ENCODE results near the gene USP12.

The USP12 gene

DNA sequence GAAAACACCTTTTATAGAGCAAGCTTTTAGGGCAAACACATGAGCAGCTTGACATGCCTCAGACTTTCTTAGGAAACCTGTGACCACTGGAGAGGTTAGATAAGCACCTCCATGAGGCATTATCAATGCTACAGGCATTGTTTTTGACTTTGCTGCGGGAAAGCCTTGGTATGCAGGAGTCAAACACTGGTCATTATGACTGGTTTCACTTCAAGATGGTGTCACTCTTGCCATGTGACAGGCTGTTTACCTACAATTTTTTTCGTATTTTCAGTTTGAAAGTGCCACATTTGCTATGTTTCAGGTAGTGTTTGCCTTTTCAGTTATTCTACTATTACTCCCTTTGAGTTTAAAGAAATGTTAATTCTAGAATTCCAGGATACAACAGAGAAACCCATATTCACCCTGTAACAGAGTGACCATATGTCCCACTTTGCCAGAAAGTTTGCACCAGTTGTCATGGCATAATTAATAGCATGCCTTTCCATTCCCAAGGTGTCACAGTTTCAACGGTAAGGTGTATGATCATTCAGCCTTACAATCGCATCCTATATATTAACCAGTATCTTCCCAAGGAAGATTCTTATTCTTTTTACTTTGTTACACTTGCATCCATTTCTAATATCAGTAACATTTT is 33.0 kb downstream of the USP12 start:
- no peak for DNase-seq (ENCODE audit: low read depth)
- no peak overlapping the region for H3K4me3 ChIP-seq (ENCODE audit: low read length)
- TF ChIP-seq, protein P1, sequence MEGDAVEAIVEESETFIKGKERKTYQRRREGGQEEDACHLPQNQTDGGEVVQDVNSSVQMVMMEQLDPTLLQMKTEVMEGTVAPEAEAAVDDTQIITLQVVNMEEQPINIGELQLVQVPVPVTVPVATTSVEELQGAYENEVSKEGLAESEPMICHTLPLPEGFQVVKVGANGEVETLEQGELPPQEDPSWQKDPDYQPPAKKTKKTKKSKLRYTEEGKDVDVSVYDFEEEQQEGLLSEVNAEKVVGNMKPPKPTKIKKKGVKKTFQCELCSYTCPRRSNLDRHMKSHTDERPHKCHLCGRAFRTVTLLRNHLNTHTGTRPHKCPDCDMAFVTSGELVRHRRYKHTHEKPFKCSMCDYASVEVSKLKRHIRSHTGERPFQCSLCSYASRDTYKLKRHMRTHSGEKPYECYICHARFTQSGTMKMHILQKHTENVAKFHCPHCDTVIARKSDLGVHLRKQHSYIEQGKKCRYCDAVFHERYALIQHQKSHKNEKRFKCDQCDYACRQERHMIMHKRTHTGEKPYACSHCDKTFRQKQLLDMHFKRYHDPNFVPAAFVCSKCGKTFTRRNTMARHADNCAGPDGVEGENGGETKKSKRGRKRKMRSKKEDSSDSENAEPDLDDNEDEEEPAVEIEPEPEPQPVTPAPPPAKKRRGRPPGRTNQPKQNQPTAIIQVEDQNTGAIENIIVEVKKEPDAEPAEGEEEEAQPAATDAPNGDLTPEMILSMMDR (conservative IDR thresholded peaks at IDR 0.05; ENCODE audit: low read length), result no peak

DNA sequence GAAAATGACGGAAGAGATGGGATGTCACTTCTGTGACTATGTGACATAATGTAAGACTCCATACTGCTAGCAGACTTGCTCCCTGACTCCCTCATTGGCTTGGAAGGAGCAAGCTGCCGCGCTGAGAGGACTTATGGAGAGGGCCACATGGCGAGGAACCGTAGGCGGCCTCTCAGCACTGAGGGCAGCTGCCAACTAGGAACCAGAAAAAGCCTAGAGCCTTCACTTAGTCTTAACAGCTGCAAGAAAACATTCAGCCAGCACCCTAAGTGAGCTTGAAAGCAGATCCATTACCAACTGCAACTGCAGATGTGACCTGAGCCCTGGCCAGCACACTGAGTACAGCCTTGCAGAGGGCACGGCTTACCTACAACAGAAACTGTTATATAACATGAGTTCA is 33.9 kb downstream of the USP12 start:
- peak; percentile 4 for DNase-seq (ENCODE audit: low read depth)
- H3K4me3 ChIP-seq (ENCODE audit: low read length), result no peak overlapping the region
- TF ChIP-seq, protein P1 (conservative IDR thresholded peaks at IDR 0.05; ENCODE audit: low read length), result no peak

DNA sequence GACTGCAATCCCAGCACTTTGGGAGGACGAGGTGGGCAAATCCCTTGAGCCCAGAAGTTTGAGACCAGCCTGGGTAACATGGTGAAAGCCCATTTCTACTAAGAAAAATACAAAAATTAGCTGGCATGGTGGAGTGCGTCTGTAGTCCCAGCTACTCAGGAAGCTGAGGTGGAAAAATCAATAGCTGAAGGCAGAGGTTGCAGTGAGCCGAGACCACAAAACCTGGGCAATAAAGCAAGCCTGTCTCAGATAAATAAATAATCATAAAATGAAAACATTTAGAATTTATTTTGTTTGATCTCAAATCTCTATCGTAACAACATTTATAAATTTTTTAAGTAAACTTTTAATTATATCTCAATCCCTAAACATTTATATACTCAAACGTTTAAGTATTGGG is 36.6 kb downstream of the USP12 start:
- TF ChIP-seq, protein P1 (conservative IDR thresholded peaks at IDR 0.05; ENCODE audit: low read length), result no peak
- H3K4me3 ChIP-seq (ENCODE audit: low read length), result no peak overlapping the region

DNA sequence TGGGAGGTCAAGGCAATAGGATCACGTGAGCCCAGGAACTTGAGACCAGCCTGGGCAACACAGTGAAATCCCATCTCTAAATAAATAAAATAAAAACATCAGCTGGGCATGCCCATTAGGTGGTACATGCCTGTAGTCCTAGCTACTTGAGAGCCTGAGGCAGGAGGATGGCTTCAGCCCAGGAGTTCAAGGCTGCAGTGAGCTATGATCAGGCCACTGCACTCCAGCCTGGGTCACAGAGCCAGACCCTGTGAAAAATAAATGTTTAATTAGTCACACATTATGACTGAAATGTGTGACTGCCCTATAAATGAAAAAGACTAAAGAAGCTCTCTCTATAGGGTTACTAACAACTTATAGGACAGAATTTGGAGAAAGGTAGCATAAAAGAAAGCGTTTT is 37.7 kb downstream of the USP12 start:
- no peak overlapping the region for H3K4me3 ChIP-seq (ENCODE audit: low read length)
- TF ChIP-seq, protein P1 (conservative IDR thresholded peaks at IDR 0.05; ENCODE audit: low read length), result no peak
- no peak for DNase-seq (ENCODE audit: low read depth)

More for the DNA sequence above, 36.6 kb downstream of the USP12 start:
- no peak for DNase-seq (ENCODE audit: low read depth)

DNA sequence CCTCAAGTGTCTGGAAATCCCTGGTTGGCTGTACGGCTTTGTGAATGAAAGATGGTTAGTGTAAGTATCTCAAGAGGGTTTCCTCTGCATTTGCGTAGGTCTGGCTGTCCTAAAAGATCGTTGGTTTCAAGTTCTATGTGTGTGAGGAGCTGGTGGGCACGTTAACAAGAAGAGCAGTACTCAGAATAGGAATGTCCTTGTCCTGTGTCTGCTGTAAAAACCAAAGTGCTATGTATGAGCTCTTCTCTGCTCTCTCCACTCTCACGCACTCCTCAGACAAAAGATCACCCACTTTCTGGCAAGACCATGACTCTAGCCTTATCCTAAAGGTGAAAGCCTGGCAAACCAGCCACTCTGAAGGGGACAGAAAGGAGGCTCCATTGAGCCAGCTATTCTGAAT is 39.1 kb downstream of the USP12 start:
- no peak overlapping the region for H3K4me3 ChIP-seq (ENCODE audit: low read length)
- DNase-seq (ENCODE audit: low read depth), result no peak
- TF ChIP-seq, protein P1 (conservative IDR thresholded peaks at IDR 0.05; ENCODE audit: low read length), result no peak

DNA sequence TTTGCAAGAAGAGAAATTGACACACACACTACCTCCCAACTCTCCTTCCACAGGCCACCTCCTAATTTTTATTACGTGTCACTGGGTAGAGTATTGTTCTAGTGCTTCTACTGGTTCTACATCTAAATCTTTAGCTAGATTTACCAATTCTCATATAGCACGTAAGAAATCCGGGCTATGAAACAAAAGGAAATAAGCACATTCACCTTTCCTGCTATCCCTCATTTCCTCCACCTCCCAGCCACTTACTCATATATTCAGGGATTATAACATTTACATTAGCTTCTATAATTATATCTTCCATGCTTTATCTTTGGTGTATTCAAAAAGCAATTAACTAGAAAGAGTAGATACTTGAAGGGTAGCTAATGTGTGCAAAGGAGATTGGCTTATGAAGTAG is 39.7 kb downstream of the USP12 start:
- no peak overlapping the region for H3K4me3 ChIP-seq (ENCODE audit: low read length)
- DNase-seq (ENCODE audit: low read depth), result no peak
- TF ChIP-seq, protein P1 (conservative IDR thresholded peaks at IDR 0.05; ENCODE audit: low read length), result no peak

DNA sequence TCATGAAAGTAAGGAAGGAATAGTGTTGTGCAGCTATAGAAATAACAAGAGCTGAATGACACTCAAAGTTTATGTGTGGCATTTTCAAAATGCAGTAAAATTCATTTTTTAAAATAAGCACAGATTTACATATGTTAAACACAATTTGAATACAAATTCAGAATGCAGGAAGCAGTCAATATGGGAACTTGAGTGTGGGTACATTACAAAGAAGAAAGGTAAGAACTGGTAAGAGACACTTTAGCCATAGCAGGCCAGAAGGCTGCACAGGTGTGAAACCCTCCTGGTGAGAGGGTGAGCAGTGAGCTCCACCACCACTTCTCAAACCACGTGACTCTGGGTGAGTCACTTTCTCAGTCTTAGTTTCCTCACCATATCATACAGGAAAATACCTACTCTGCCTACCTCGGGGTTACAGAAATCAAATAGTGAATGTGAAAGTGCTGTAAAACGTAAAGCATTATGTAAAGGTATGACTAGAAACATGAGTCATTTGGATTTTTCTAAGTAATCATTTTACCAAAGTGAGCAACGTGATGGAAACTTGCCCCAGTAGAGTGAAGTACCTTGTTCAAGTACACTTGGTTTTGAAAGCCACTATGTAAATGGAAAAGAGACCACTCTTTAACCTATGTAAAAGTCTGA is 40.5 kb downstream of the USP12 start:
- no peak for DNase-seq (ENCODE audit: low read depth)
- H3K4me3 ChIP-seq (ENCODE audit: low read length), result no peak overlapping the region
- TF ChIP-seq, protein P1 (conservative IDR thresholded peaks at IDR 0.05; ENCODE audit: low read length), result no peak
